Skin of body (tissue), 3 donors: ENCODE measurements around the gene CEP57. TPM values are rescaled to one million over a fixed set of nuclear protein-coding genes. Genes with fewer than 3 reads are reported as not detected.
"Not testable (repeated sequence)": the region's sequence is repeated elsewhere in the genome, so short reads cannot be mapped to it uniquely, and the experiment has no call there.

ENCODE experiments used
- DNase-seq: peaks from one replicate; lab custom pipeline; 2025; lab: John Stamatoyannopoulos, UW
- small RNA-seq: library from RNA; depleted of rRNA; stranded (forward); fragments of <200 nt; gene quantifications from one replicate; pipeline ENCODE3, GENCODE V24; 2014; ENCODE audit warnings: low replicate concordance
- total RNA-seq: library from RNA; depleted of rRNA; stranded (reverse); fragments of >200 nt; gene quantifications from one replicate; pipeline ENCODE4 v1.2.3, GENCODE V29; 2014

The CEP57 gene
- total RNA-seq, 1 donor from 2014 or later: 57.0 TPM

GRCh38 chr11:95854362-95854761 is 64.1 kb downstream of the CEP57 start:
- not testable (repeated sequence) for DNase-seq

GRCh38 chr11:95860024-95860423 is 69.7 kb downstream of the CEP57 start:
- DNase-seq: not testable (repeated sequence)

GRCh38 chr11:95863486-95864140 is 73.3 kb downstream of the CEP57 start:
- DNase-seq: no peak

GRCh38 chr11:95867105-95867504 is 76.8 kb downstream of the CEP57 start:
- no peak for DNase-seq

GRCh38 chr11:95870877-95871276 is 80.6 kb downstream of the CEP57 start:
- DNase-seq: not testable (repeated sequence)

- DNase-seq: no peak
Measured at GRCh38 chr11:95877291-95877690, 87.0 kb downstream of the CEP57 start.

Small RNAs within 50 kb of the gene (small RNA-seq; reads per million reads assigned to genes)
- not detected for gene RNA5SP345

Other genes with a start within 250 kb of the CEP57 start
- gene FAM76B, start 716 bp upstream of the CEP57 start, total RNA-seq: 29.6 TPM
- gene MTMR2, start 133.6 kb downstream of the CEP57 start, total RNA-seq: 25.3 TPM